HepG2 (cell line): ENCODE results near the gene SLC48A1. TPM values are rescaled to one million over a fixed set of nuclear protein-coding genes. Genes with fewer than 3 reads are reported as not detected.

ENCODE experiments used
- ARID4A ChIP-seq: sonication (generic); formaldehyde crosslinking; IDR thresholded peaks from 2 replicates; pipeline ENCODE4 v1.5.0; 2020; ENCODE audit warnings: mild to moderate bottlenecking, missing genetic modification reagents, borderline replicate concordance
- FOXK1 ChIP-seq: sonication (generic); formaldehyde crosslinking; IDR thresholded peaks from 2 replicates; pipeline ENCODE4 v1.4.0; 2020; ENCODE audit warnings: low read depth, missing genetic modification reagents, borderline replicate concordance
- GABPB1 ChIP-seq: IDR thresholded peaks from 2 replicates; pipeline ENCODE4 v1.6.1; 2016; ENCODE audit warnings: mild to moderate bottlenecking, missing genetic modification reagents, moderate library complexity, missing compliant biosample characterization
- HINFP ChIP-seq: sonication (generic); formaldehyde crosslinking; IDR thresholded peaks from 2 replicates; pipeline ENCODE4 v1.4.0; 2020; ENCODE audit warnings: low read depth, mild to moderate bottlenecking, missing genetic modification reagents
- KLF15 ChIP-seq: sonication (generic); formaldehyde crosslinking; IDR thresholded peaks from 2 replicates; pipeline ENCODE4 v1.8.1; 2023; ENCODE audit warnings: borderline replicate concordance, mild to moderate bottlenecking, inconsistent platforms, missing genetic modification reagents, mixed read lengths
- KMT2A ChIP-seq: sonication (generic); formaldehyde crosslinking; IDR thresholded peaks from 2 replicates; pipeline ENCODE4 v1.4.0; 2020; ENCODE audit warnings: missing genetic modification reagents
- MLLT10 ChIP-seq: sonication (generic); formaldehyde crosslinking; IDR thresholded peaks from 2 replicates; pipeline ENCODE4 v1.4.0; 2020; ENCODE audit warnings: missing genetic modification reagents
- MXI1 ChIP-seq: IDR thresholded peaks from 3 replicates; pipeline ENCODE4 v1.6.1; 2012; ENCODE audit warnings: low read depth, low read length, inconsistent platforms, borderline replicate concordance
- MYNN ChIP-seq: sonication (generic); formaldehyde crosslinking; IDR thresholded peaks from 2 replicates; pipeline ENCODE4 v1.4.0; 2020; ENCODE audit warnings: mild to moderate bottlenecking, low read depth, missing genetic modification reagents
- SP5 ChIP-seq: IDR thresholded peaks from 2 replicates; pipeline ENCODE4 v1.6.1; 2016; ENCODE audit warnings: low read depth, borderline replicate concordance
- TCF7L2 ChIP-seq: IDR thresholded peaks from 2 replicates; pipeline ENCODE4 v1.6.1; 2011; ENCODE audit warnings: mild to moderate bottlenecking, low read depth, low read length, moderate library complexity
- TGIF2 ChIP-seq: IDR thresholded peaks from 2 replicates; pipeline ENCODE4 v1.6.1; 2016; ENCODE audit warnings: control low read depth, missing compliant biosample characterization
- ZBTB2 ChIP-seq: sonication (generic); formaldehyde crosslinking; IDR thresholded peaks from 2 replicates; pipeline ENCODE4 v1.8.0; 2022; ENCODE audit warnings: low read depth, missing genetic modification reagents
- ZBTB20 ChIP-seq: sonication (generic); formaldehyde crosslinking; IDR thresholded peaks from 2 replicates; pipeline ENCODE4 v1.8.1; 2023; ENCODE audit warnings: missing genetic modification reagents, low read depth, mild to moderate bottlenecking, borderline replicate concordance
- ZIK1 ChIP-seq: sonication (generic); formaldehyde crosslinking; IDR thresholded peaks from 2 replicates; pipeline ENCODE4 v1.5.0; 2020; ENCODE audit warnings: mild to moderate bottlenecking, low read depth, missing genetic modification reagents, borderline replicate concordance
- ZNF180 ChIP-seq: sonication (generic); formaldehyde crosslinking; IDR thresholded peaks from 2 replicates; pipeline ENCODE4 v1.4.0; 2020; ENCODE audit warnings: low read depth, missing genetic modification reagents, borderline replicate concordance
- ZNF280B ChIP-seq: sonication (generic); formaldehyde crosslinking; IDR thresholded peaks from 2 replicates; pipeline ENCODE4 v1.5.0; 2020; ENCODE audit warnings: missing genetic modification reagents, mild to moderate bottlenecking, borderline replicate concordance
- ZNF326 ChIP-seq: sonication (generic); formaldehyde crosslinking; IDR thresholded peaks from 2 replicates; pipeline ENCODE4 v1.4.0; 2020; ENCODE audit warnings: missing genetic modification reagents, borderline replicate concordance
- ZNF589 ChIP-seq: sonication (generic); formaldehyde crosslinking; conservative IDR thresholded peaks from 2 replicates; pipeline ENCODE4 v1.8.0; 2022; ENCODE audit warnings: mild to moderate bottlenecking, moderate library complexity, missing genetic modification reagents
- ZNF878 ChIP-seq: sonication (generic); formaldehyde crosslinking; IDR thresholded peaks from 2 replicates; pipeline ENCODE4 v1.8.1; 2023; ENCODE audit warnings: mild to moderate bottlenecking, missing genetic modification reagents, moderate library complexity
- polyA plus RNA-seq, 8 experiments: library from polyadenylated mRNA; depleted of rRNA in 3 of 8; stranded (reverse) in 7 of 8; unstranded in 1 of 8; fragments of >200 nt; fragmentation: Illumina TruSeq in 4 of 8; extraction: Trizol in 4 of 8; gene quantifications; 2 replicates each; pipeline versions ENCODE4 v1.2.1 to v1.2.3, GENCODE V29; 2011 to 2016; ENCODE audit warnings: low read depth in 4 of 8, missing spikeins in 1 of 8, mixed read lengths in 1 of 8; ENCODE audit not compliant: insufficient read depth in 1 of 8
- total RNA-seq, 5 experiments: library from RNA; depleted of rRNA; stranded (reverse); fragments of >200 nt; fragmentation: Illumina TruSeq; extraction: Trizol; gene quantifications; 2 replicates each; pipeline ENCODE4 v1.2.3, GENCODE V29; 2016; ENCODE audit warnings: low read depth in 1 of 5

The SLC48A1 gene
- total and polyA plus RNA-seq, 2 of the 13 experiments (the other 11 are each of a cell fraction or from before 2014, with no cell fraction given): 2.2 to 3.7 TPM

DNA sequence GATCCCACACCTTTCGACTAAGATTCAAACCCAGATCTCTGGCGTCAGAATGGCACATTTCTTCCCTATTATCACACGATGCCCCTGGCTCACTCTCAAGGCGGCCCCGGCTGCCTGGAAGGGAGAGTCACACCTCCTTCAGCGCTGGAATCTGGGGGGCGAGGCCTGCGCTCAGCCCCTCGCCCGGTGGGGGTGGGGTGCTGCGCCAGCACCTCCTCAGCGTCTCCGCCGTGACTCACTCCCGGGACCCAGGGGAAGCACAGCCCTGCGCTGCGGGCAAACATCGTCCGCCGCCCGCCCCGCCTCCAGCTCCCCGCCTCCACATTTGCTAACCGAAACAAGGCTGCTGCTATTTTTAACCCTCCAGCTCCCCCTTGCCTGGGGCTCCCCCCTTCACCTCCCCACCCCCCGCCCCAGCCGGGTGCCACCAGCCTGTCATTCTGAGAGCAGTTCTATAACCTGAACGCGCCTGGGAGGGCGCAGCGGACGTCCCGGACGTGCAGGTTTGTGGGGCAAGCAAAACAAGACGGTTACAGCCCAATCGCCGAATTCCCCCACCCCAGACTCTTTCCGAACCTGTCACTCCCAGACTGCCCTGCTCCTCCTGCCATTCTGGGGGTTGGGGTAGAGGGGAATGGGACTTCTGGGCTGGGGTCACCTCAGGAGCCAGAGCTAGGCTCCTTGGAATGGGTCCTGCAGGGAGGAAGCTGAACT lies 39.9 kb downstream of the SLC48A1 start (continued):
- TF ChIP-seq HINFP (CRISPR knock-in tag) (no peak), ZNF878 (CRISPR knock-in tag) (no peak), ZBTB2 (CRISPR knock-in tag) (no peak), MLLT10 (CRISPR knock-in tag) (no peak), ZNF589 (CRISPR knock-in tag) (no peak), ZIK1 (CRISPR knock-in tag) (no peak), SP5 (CRISPR knock-in tag) (0 out of 2 replicates have a peak, but pooled peaks have one; percentile 28), FOXK1 (CRISPR knock-in tag) (no peak), ZBTB20 (CRISPR knock-in tag) (no peak), ARID4A (CRISPR knock-in tag) (no peak), MXI1 (no peak), KLF15 (CRISPR knock-in tag) (no peak), ZNF280B (CRISPR knock-in tag) (no peak), TGIF2 (no peak), TCF7L2 (no peak), GABPB1 (CRISPR knock-in tag) (peak; percentile 29; the same call in 1 of the 2 replicates), MYNN (CRISPR knock-in tag) (no peak), ZNF180 (CRISPR knock-in tag) (no peak), ZNF326 (CRISPR knock-in tag) (no peak), KMT2A (CRISPR knock-in tag) (no peak)
